Spleen (tissue), 11 donors: Measurements from ENCODE around the gene ANKRD12. TPM values are rescaled to one million over a fixed set of nuclear protein-coding genes. Genes with fewer than 3 reads are reported as not detected.

ENCODE experiments used
- DNase-seq: peaks from one replicate; pipeline ENCODE4 v3.0.0-alpha.2; 2020
- H3K27ac ChIP-seq, 8 donors: fragments of 200-600 bp; sonication (generic) in 7 of 8; 1 replicate in 4 of 8; 2 replicates in 4 of 8; pipeline versions ENCODE4 v1.5.0 to v1.8.0; 2016 to 2021; ENCODE audit warnings: inconsistent platforms in 4 of 8, mild to moderate bottlenecking in 4 of 8, moderate library complexity in 1 of 8
- H3K27me3 ChIP-seq, 7 donors: fragments of 200-600 bp; sonication (generic) in 6 of 7; replicated peaks in 1 of 7; 1 replicate in 4 of 7; 2 replicates in 3 of 7; pipeline versions ENCODE4 v1.5.0 to v1.8.0; 2016 to 2021; ENCODE audit warnings: inconsistent platforms in 3 of 7, mild to moderate bottlenecking in 1 of 7
- H3K36me3 ChIP-seq, 6 donors: fragments of 200-600 bp; sonication (generic) in 5 of 6; 1 replicate in 4 of 6; 2 replicates in 2 of 6; pipeline versions ENCODE4 v1.5.0 to v1.8.0; 2016 to 2021; ENCODE audit warnings: inconsistent platforms in 2 of 6
- H3K4me1 ChIP-seq, 6 donors: fragments of 200-600 bp; sonication (generic) in 5 of 6; 1 replicate in 3 of 6; 2 replicates in 3 of 6; pipeline versions ENCODE4 v1.5.0 to v1.8.0; 2016 to 2021; ENCODE audit warnings: inconsistent platforms in 3 of 6
- H3K4me3 ChIP-seq, 8 donors: fragments of 200-600 bp; sonication (generic) in 7 of 8; 1 replicate in 4 of 8; 2 replicates in 4 of 8; pipeline versions ENCODE4 v1.5.0 to v1.8.0; 2016 to 2021; ENCODE audit warnings: inconsistent platforms in 4 of 8, mild to moderate bottlenecking in 4 of 8, moderate library complexity in 2 of 8
- H3K9me3 ChIP-seq, 8 donors: fragments of 200-600 bp; sonication (generic) in 7 of 8; 1 replicate in 4 of 8; 2 replicates in 4 of 8; pipeline versions ENCODE4 v1.5.0 to v1.8.0; 2016 to 2021; ENCODE audit warnings: inconsistent platforms in 4 of 8
- POLR2A ChIP-seq, 3 donors: fragments of 450-650 bp; IDR thresholded peaks; one replicate each; pipeline ENCODE4 v1.5.1; 2017; ENCODE audit warnings: antibody characterized with exemption in 3 of 3, mild to moderate bottlenecking in 1 of 3
- POLR2AphosphoS5 ChIP-seq, 3 donors: sonication (generic); formaldehyde crosslinking; IDR thresholded peaks; one replicate each; pipeline ENCODE4 v1.5.1; 2017; ENCODE audit warnings: antibody characterized with exemption in 3 of 3
- WGBS, 5 donors: extraction: QIAGEN DNeasy Blood & Tissue Kit in 3 of 5; methylation state at CpG; one replicate each; pipeline versions ENCODE4 v1.1.5 to v1.1.7; 2013 to 2018; 5-methylcytosine and 5-hydroxymethylcytosine counted together
- intact Hi-C: fragments of 100-400 bp; cut with DNase I; formaldehyde crosslinking; loops from one replicate; pipeline ENCODE4 v1.15.0; 2023; ENCODE audit warnings: low total_unique reads
- polyA plus RNA-seq, 3 donors: library from polyadenylated mRNA; stranded (reverse); fragments of 200-250 nt; gene quantifications; one replicate each; pipeline ENCODE4 v1.2.1, GENCODE V29; 2013
- total RNA-seq, 7 donors: library from RNA; depleted of rRNA in 3 of 7; stranded (reverse); fragments of >200 nt in 3 of 7; fragmentation: NEBNext Ultra II Directional in 4 of 7; extraction: Animal tissue kit (Norgen Biotek cat#: 25700) in 4 of 7; gene quantifications; one replicate each; pipeline versions ENCODE4 v1.1.0 to v1.2.1, GENCODE V29; 2016 to 2021
- TF ChIP-seq, protein P1 (sequence below), 11 experiments: fragments of 200-600 bp in 7 of 11; fragments of 450-650 bp in 4 of 11; sonication (generic) in 4 of 11; IDR thresholded peaks in 8 of 11; conservative IDR thresholded peaks in 3 of 11; 1 replicate in 7 of 11; 2 replicates in 4 of 11; pipeline versions ENCODE4 v1.4.0 to v1.8.0; 2016 to 2021; ENCODE audit warnings: antibody characterized with exemption in 11 of 11, inconsistent platforms in 4 of 11, mild to moderate bottlenecking in 1 of 11
- donor health status: healthy with polysubstance abuse.
- donor health status: DM: no; HTN: no; CAD: no; lungs with moderate emphysema.
- donor health status: DM: no; HTN: no; CAD: no.
- donor health status: Bipolar disorder and iron deficiency.
- donor health status: healthy.
- donor health status: DM: no; HTN: no; CAD: no.
- donor health status: DM: yes; HTN: yes; CAD: no.

ANKRD12 gene
- total and polyA plus RNA-seq, 10 donors: 7.6 to 122 (median 84.4) TPM

DNA sequence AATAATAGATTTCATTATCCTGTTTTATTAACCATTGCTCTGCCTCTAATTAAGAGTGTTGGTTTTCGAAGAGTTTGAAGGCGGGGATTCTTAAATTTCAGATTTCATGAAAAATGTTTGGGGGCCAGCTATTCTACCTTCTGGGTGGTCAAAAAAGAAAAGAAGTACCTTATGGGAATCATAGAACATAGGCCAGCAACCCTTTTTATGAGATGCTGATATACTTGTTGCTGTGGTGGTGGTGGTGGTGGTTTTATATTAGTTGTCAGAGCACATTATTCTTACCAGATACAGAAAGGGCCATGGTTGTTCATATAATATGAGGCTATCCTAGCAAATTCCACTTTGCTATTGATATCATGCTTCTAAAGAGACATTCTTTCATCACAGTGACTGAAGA lies 4.4 kb downstream of the ANKRD12 start:
- WGBS, 5 donors: 92 to 97% (median 96%) methylated on average over 2 of the region's 2 CpGs

DNA sequence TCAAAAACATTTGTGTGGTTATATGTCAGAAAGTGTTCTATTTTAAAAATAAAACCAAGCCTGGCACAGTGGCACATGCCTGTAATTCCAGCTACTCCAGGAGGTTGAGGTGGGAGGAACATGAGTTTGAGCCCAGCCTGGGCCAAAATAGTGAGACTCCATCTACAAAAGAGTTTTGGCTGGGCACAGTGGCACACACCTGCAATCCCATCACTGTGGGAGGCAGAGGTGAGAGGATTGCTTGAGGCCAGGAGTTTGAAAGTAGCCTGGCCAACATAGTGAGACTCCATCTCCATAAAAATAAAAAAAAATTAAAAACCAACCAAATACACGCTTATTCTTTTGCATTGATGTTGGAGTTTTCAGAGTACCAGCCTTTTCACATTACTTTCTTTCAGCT lies 9.6 kb downstream of the ANKRD12 start:
- no peak for TF ChIP-seq POLR2A (IDR thresholded peaks at IDR 0.05)
- TF ChIP-seq, protein P1, sequence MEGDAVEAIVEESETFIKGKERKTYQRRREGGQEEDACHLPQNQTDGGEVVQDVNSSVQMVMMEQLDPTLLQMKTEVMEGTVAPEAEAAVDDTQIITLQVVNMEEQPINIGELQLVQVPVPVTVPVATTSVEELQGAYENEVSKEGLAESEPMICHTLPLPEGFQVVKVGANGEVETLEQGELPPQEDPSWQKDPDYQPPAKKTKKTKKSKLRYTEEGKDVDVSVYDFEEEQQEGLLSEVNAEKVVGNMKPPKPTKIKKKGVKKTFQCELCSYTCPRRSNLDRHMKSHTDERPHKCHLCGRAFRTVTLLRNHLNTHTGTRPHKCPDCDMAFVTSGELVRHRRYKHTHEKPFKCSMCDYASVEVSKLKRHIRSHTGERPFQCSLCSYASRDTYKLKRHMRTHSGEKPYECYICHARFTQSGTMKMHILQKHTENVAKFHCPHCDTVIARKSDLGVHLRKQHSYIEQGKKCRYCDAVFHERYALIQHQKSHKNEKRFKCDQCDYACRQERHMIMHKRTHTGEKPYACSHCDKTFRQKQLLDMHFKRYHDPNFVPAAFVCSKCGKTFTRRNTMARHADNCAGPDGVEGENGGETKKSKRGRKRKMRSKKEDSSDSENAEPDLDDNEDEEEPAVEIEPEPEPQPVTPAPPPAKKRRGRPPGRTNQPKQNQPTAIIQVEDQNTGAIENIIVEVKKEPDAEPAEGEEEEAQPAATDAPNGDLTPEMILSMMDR (IDR thresholded peaks at IDR 0.05 in 8 of 11, conservative IDR thresholded peaks at IDR 0.05 in 3 of 11): no peak
- no peak for TF ChIP-seq POLR2AphosphoS5 (IDR thresholded peaks at IDR 0.05)
- 78 to 94% (median 86%) methylated on average over 1 of the region's 1 CpG for WGBS, 5 donors
- Histone ChIP-seq H3K36me3 (no peaks in the 10 kb centered on the region), H3K27ac (peak overlapping the region in 5 of 8 donors; percentile 10 to 84 (median 77)), H3K4me3 (no peak overlapping the region), H3K4me1 (peaks cover 74 to 100% (median 99%) of the 10 kb centered on the region in 6 donors), H3K9me3 (no peaks in the 10 kb centered on the region), H3K27me3 (no peaks in the 10 kb centered on the region)
- DNase-seq: no peak
- intact Hi-C loops: no loop called here

More for the DNA sequence above, 4.4 kb downstream of the ANKRD12 start:
- no peak for TF ChIP-seq POLR2AphosphoS5 (IDR thresholded peaks at IDR 0.05)
- TF ChIP-seq, protein P1 (IDR thresholded peaks at IDR 0.05 in 8 of 11, conservative IDR thresholded peaks at IDR 0.05 in 3 of 11): no peak
- no peak for TF ChIP-seq POLR2A (IDR thresholded peaks at IDR 0.05)
- intact Hi-C loops: no loop called here
- DNase-seq: no peak
- Histone ChIP-seq H3K9me3 (no peaks in the 10 kb centered on the region), H3K36me3 (no peaks in the 10 kb centered on the region), H3K27ac (peak overlapping the region in 7 of 8 donors; percentile 32 to 100 (median 99)), H3K27me3 (no peaks in the 10 kb centered on the region), H3K4me1 (peaks cover 60 to 85% (median 82%) of the 10 kb centered on the region in 6 donors), H3K4me3 (peak overlapping the region in 1 of 8 donors; percentile 83)

DNA sequence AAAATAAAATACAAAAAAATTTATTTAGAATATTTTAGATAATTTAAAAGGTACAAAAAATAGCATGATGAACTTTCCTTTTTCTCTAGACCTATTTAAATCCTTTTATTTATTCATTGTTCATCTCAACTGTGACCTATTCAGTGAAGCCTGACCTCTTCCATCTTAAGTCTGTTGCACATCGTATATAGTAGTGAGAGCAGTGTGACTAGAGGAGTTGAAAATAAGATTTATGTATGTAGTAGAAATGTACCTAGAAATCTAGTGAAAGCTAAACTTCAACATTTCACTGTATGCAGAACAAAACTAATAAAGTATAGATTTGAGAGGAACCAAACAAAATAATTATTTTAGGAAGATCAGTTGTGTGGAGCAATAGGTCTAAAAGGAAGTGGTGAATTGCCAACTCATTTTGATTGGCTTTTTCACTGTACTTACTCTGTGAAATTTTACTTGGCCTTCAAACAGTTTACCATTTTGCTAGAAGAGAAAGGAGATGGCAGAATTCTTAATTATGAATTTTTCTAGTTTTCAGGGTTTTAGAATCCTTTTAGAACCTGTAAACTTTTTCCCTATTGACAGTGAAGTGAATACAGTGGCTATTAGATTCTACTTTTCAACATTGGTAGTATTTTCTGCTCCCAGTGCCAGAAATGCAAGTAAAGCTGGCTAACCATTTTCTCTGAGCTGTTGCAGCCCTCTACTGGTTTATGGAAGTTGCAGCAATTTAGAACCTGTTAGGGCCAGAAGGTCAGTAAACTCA lies 11.0 kb downstream of the ANKRD12 start:
- H3K27me3 ChIP-seq: no peaks in the 10 kb centered on the region
- DNase-seq: no peak
- no peak for TF ChIP-seq POLR2AphosphoS5 (IDR thresholded peaks at IDR 0.05)
- TF ChIP-seq, protein P1 (IDR thresholded peaks at IDR 0.05 in 8 of 11, conservative IDR thresholded peaks at IDR 0.05 in 3 of 11): peak; percentile 31 to 76 (median 64)
- H3K9me3 ChIP-seq: no peaks in the 10 kb centered on the region
- 13 to 21% (median 17%) methylated on average over 1 of the region's 1 CpG for WGBS, 5 donors
- no peaks in the 10 kb centered on the region for H3K36me3 ChIP-seq
- peak overlapping the region in 7 of 8 donors; percentile 56 to 84 (median 77) for H3K27ac ChIP-seq
- H3K4me3 ChIP-seq: peak overlapping the region in 1 of 8 donors; percentile 31
- intact Hi-C loops: no loop called here
- peaks cover 74 to 100% (median 99%) of the 10 kb centered on the region in 6 donors for H3K4me1 ChIP-seq

DNA sequence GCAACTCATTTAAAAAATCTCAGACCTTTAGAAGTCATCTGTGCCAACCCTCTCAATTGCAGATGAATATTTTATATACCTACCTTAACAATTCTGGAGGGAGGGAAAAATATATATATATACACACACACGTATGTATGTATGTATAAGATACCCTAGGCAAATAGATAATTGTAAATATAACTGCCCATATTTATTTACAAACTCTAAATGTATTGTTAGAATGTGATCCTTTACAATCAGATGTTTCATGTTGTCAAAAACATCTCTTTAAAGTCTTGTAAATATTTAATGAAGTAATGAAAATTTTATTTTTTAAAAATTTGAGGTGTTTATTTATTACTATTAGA lies 11.6 kb downstream of the ANKRD12 start:
- Histone ChIP-seq H3K27ac (peak overlapping the region in 7 of 8 donors; percentile 56 to 84 (median 77)), H3K9me3 (no peaks in the 10 kb centered on the region), H3K36me3 (no peaks in the 10 kb centered on the region), H3K27me3 (no peaks in the 10 kb centered on the region), H3K4me3 (peak overlapping the region in 1 of 8 donors; percentile 31), H3K4me1 (peaks cover 71 to 100% (median 99%) of the 10 kb centered on the region in 6 donors)
- WGBS, 5 donors: 29 to 55% (median 47%) methylated on average over 1 of the region's 1 CpG
- intact Hi-C loops: no loop called here
- DNase-seq: no peak
- TF ChIP-seq POLR2AphosphoS5 (IDR thresholded peaks at IDR 0.05) (no peak), POLR2A (IDR thresholded peaks at IDR 0.05) (no peak)
- TF ChIP-seq, protein P1 (IDR thresholded peaks at IDR 0.05 in 8 of 11, conservative IDR thresholded peaks at IDR 0.05 in 3 of 11): peak in 2 of 11 experiments; percentile 11 to 12
